Peyer's patch (tissue), 4 donors: ENCODE results near the gene MYL10.

Experiments
- CTCF ChIP-seq, 6 experiments: fragments of 450-650 bp in 4 of 6; fragments of 200-600 bp in 2 of 6; sonication (generic) in 1 of 6; IDR thresholded peaks; one replicate each; pipeline ENCODE4 v1.5.1; 2017 to 2019; ENCODE audit warnings: antibody characterized with exemption in 6 of 6, mild to moderate bottlenecking in 3 of 6, moderate library complexity in 1 of 6
- POLR2A ChIP-seq, 2 donors: fragments of 450-650 bp; IDR thresholded peaks; one replicate each; pipeline ENCODE4 v1.5.1; 2017; ENCODE audit warnings: antibody characterized with exemption in 2 of 2, mild to moderate bottlenecking in 2 of 2, moderate library complexity in 2 of 2

- TF ChIP-seq CTCF (IDR thresholded peaks at IDR 0.05) (no peak), POLR2A (IDR thresholded peaks at IDR 0.05) (no peak)
Measured at GRCh38 chr7:101582971-101583370, 46.1 kb downstream of the MYL10 start.
